ENCODE data around the gene EPHA3.

DNA sequence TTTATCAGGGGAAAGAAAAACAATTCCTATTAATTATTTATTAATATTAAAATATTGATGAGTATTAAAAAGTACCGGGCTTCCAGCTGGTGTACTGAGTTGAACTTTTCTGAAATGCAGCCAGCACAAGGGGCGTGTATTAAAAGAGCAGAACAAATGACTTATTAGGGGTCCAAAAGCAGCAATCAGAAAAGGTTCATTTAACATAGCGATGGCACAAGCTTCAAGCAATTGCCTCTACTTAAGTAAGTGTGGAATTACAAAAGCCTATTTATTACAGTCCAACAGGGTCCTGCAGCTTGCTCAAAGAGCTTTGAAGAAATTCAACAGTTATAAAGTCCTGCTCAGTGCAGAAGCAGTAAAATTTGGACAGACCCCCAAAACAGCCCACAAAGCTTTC lies 285.6 kb downstream of the EPHA3 start:
- TF ChIP-seq, protein P1, sequence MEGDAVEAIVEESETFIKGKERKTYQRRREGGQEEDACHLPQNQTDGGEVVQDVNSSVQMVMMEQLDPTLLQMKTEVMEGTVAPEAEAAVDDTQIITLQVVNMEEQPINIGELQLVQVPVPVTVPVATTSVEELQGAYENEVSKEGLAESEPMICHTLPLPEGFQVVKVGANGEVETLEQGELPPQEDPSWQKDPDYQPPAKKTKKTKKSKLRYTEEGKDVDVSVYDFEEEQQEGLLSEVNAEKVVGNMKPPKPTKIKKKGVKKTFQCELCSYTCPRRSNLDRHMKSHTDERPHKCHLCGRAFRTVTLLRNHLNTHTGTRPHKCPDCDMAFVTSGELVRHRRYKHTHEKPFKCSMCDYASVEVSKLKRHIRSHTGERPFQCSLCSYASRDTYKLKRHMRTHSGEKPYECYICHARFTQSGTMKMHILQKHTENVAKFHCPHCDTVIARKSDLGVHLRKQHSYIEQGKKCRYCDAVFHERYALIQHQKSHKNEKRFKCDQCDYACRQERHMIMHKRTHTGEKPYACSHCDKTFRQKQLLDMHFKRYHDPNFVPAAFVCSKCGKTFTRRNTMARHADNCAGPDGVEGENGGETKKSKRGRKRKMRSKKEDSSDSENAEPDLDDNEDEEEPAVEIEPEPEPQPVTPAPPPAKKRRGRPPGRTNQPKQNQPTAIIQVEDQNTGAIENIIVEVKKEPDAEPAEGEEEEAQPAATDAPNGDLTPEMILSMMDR (conservative IDR thresholded peaks at IDR 0.05), result no peak
- no peak for TF ChIP-seq ZFX (IDR thresholded peaks at IDR 0.05)

Measured in C4-2B (cell line).